Measurements from ENCODE around the gene PDE1C. TPM values are rescaled to one million over a fixed set of nuclear protein-coding genes. Genes with fewer than 3 reads are reported as not detected.
A peak's percentile ranks its signal among the peaks of the same experiment; 100 is the strongest.

Gene PDE1C
- total and polyA plus RNA-seq, 11 donors, result 35.3 to 307 (median 141) TPM

GRCh38 chr7:32116436-32116835 is 46.2 kb upstream of the PDE1C start:
- TF ChIP-seq CTCF (IDR thresholded peaks at IDR 0.05) (no peak), POLR2A (IDR thresholded peaks at IDR 0.05) (no peak)
- intact Hi-C loops (cut with DNase I), result no loop called here
- no peak for ATAC-seq
- Histone ChIP-seq H3K4me3 (no peak overlapping the region), H3K36me3 (no peaks in the 10 kb centered on the region), H3K4me1 (peaks cover 0 to 14% (median 2%) of the 10 kb centered on the region in 12 donors), H3K27ac (no peak overlapping the region), H3K27me3 (no peaks in the 10 kb centered on the region), H3K9me3 (peaks cover 0 to 22% (median 7%) of the 10 kb centered on the region in 12 donors)
- DNase-seq, result no peak

DNA sequence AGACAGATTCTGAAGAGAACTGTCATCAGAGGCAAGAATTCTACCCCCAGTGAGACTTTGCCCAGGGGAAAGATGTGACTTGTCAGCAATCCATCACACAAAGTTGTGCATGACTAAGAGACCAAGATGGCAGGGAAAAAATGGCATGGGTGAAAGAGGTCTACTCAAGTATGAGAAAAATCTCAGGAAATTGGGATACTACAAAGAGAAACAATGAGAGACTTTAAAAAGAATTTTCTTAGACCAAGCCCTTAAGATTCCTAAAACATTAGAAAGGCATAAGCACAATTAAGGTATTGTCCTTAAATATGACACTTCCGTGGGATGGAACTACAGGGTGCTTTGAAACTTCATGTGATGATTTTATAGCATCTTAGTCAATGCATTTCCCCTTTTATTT is 45.6 kb upstream of the PDE1C start:
- peaks cover 0 to 3% (median 0%) of the 10 kb centered on the region in 9 donors for H3K36me3 ChIP-seq
- peaks cover 0 to 14% (median 2%) of the 10 kb centered on the region in 12 donors for H3K4me1 ChIP-seq
- H3K4me3 ChIP-seq, result no peak overlapping the region
- WGBS, 4 donors, result 71 to 88% (median 80%) methylated on average over 1 of the region's 1 CpG
- no peaks in the 10 kb centered on the region for H3K27me3 ChIP-seq
- TF ChIP-seq POLR2A (IDR thresholded peaks at IDR 0.05) (no peak), CTCF (IDR thresholded peaks at IDR 0.05) (no peak)
- H3K9me3 ChIP-seq, result peaks cover 0 to 28% (median 12%) of the 10 kb centered on the region in 12 donors
- ATAC-seq (no peak), DNase-seq (no peak)
- intact Hi-C loops (cut with DNase I), result no loop called here
- H3K27ac ChIP-seq, result no peak overlapping the region

DNA sequence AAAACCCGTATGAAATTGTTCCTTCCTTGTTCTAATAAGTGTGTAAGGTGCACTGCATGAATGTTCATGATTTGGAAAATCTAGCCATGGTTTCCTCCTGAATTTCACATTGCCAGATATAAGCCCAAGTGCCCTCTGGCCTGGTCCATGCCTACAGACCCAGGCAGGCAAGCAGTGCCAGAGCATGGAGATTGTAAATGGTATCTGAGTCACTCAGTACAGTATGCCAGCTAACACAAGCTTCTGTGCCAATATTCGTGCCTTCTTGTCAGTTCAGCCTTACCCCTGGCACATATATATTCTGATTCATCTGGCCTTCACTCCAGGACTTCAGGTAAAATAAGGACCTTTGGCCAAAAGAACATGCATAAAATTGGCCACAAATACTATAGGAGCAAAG is 38.4 kb upstream of the PDE1C start:
- H3K4me1 ChIP-seq, result peaks cover 0 to 9% (median 0%) of the 10 kb centered on the region in 12 donors
- no peak overlapping the region for H3K4me3 ChIP-seq
- TF ChIP-seq POLR2A (IDR thresholded peaks at IDR 0.05), result no peak
- no peak for TF ChIP-seq CTCF (IDR thresholded peaks at IDR 0.05)
- WGBS, 4 donors, result 44 to 67% (median 56%) methylated on average over 2 of the region's 2 CpGs
- intact Hi-C loops (cut with DNase I), result loop anchor here in 1 of 10 donors (10.0 kb wide), 1 partner anchor 46 kb away; no protein-coding TSS in a partner anchor
- peaks cover 0 to 5% (median 0%) of the 10 kb centered on the region in 9 donors for H3K36me3 ChIP-seq
- H3K27ac ChIP-seq, result peak overlapping the region in 9 of 12 donors; percentile 42 to 70 (median 57)
- peak in 4 of 5 donors; percentile 52 to 70 (median 55) for DNase-seq
- ATAC-seq, result peak; percentile 96 to 98 (median 98)
- no peaks in the 10 kb centered on the region for H3K27me3 ChIP-seq
- H3K9me3 ChIP-seq, result peaks cover 0 to 40% (median 12%) of the 10 kb centered on the region in 12 donors

DNA sequence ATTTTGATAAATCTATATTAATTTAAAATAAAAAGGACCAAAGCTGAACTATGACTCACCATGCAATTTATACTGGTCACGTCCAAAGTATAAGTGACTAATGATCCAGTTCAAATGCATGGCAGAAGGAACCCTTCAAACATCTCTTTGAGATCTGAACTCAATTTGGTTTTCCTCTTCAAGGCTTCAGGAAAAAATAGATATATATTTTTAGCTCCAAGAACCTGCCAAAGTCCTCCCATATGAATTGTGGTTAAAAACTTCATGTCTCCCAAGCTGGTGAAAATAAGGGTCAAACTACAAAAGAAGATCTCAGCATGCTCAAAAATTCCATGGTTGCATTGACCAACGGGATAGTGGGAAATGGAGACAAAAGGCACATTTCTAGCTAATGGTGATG is 34.6 kb upstream of the PDE1C start:
- 61 to 78% (median 65%) methylated on average over 2 of the region's 2 CpGs for WGBS, 4 donors
- ATAC-seq, result no peak
- H3K36me3 ChIP-seq, result no peaks in the 10 kb centered on the region
- no peaks in the 10 kb centered on the region for H3K27me3 ChIP-seq
- H3K4me3 ChIP-seq, result no peak overlapping the region
- DNase-seq, result no peak
- peaks cover 0 to 30% (median 5%) of the 10 kb centered on the region in 12 donors for H3K4me1 ChIP-seq
- no peak overlapping the region for H3K27ac ChIP-seq
- intact Hi-C loops (cut with DNase I), result loop anchor here in 3 of 10 donors (5.0 to 10.0 kb wide), 2 partner anchors 48 to 50 kb away; no protein-coding TSS in a partner anchor
- TF ChIP-seq CTCF (IDR thresholded peaks at IDR 0.05), result no peak
- no peak for TF ChIP-seq POLR2A (IDR thresholded peaks at IDR 0.05)
- peaks cover 0 to 17% (median 0%) of the 10 kb centered on the region in 12 donors for H3K9me3 ChIP-seq
